ENCODE data around the gene SUMF1.
A peak's percentile ranks its signal among the peaks of the same experiment; 100 is the strongest.

SUMF1 gene

DNA sequence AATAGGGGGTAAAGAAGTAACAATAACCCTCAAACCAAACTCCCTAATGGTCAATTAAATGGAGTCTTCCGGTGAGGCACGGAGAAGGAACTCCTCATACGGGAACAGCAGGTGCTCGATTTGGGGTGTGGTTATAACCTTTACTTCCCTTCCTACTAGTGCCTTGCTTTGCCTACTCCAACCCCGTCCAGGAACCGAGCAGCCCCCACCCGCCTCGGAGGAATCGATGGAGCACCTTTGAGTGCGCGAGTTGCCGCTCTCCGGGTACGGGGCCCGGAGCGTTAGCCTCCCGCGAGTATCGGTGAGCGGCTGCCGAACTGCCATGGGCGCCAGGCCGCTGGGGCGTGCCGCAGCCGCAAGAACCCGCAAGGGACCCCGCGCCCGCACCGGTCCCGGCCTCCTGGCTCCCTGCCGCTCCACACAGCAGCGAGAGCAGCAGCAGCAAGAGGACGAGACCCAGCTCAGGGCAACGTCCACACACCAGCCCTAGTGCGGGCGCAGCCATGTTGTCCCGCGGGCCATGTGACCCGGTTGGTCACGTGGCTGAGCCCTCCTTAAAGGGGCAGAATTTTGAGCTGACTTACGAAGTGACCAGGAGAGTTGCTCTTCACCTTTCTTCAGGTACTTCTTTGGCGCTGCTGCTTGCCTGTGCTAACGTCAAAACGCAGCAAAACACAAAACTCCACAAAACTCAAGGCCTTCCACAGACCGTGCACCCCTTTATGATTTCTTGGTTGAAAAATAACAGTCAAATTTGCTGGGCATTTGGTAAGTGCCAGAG, at the start of gene SUMF1:
Gene SUMF1, minus strand, starts transcription at position 529 of the 781 bp plus-strand sequence. Its CDS starts 24 bp downstream, at position 505.
- TF ChIP-seq ZNF274 (IDR thresholded peaks at IDR 0.05; ENCODE audit: low read depth, low read length) (no peak), YY1 (IDR thresholded peaks at IDR 0.05; ENCODE audit: insufficient read depth, insufficient read length) (peak; percentile 98), SUZ12 (IDR thresholded peaks at IDR 0.05; ENCODE audit: extremely low read depth, insufficient read depth, insufficient read length) (no peak)
- Histone ChIP-seq H3K9ac (ENCODE audit: insufficient read length, low read depth) (peak within 1 kb of the TSS; percentile 86), H3K27me3 (ENCODE audit: insufficient read depth, insufficient read length) (no peaks in the 10 kb centered on the region), H3K4me3 (ENCODE audit: insufficient read length, low read depth) (peak within 1 kb of the TSS; percentile 84), H3K4me1 (ENCODE audit: insufficient read depth, insufficient read length) (no peaks in the 10 kb centered on the region), H3K36me3 (ENCODE audit: insufficient read depth, insufficient read length, low read length) (no peaks in the 10 kb centered on the region), H3K9me3 (ENCODE audit: insufficient read depth, low read length) (no peaks in the 10 kb centered on the region)
- DNase-seq (ENCODE audit: low read depth, low spot score), result peak; percentile 70

DNA sequence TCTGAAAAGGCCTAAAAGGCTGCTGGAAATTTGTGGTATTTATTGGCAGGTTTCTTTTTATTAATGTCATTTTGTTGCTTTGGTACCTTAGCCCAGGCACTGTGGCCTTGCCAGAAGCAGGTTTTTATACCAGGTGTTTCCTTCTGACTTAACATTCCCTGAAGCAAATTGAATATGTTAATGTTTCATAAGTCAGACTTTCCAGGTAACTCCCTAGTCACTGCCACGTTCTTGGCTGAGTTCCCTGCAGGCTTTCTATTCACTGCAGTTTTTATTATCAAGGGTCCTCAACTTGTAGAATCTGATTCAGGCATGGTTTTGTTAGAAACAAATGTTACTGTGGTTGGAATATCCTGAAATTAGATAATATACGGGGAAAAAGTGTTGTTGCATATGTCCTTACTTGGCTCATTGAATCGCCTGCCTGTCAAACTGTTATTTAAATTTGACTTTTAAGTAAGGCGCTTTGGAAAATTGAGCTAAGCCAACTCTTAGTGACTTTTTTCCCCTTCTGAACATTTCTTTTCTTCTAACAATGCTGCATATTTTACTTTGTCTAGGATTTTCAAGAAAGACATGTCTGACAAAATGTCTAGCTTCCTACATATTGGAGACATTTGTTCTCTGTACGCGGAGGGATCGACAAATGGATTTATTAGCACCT, 49.0 kb upstream of the SUMF1 start:
- no peak overlapping the region for H3K4me3 ChIP-seq (ENCODE audit: insufficient read length, low read depth)
- no peak overlapping the region for H3K9ac ChIP-seq (ENCODE audit: insufficient read length, low read depth)
- TF ChIP-seq SUZ12 (IDR thresholded peaks at IDR 0.05; ENCODE audit: extremely low read depth, insufficient read depth, insufficient read length) (no peak), YY1 (IDR thresholded peaks at IDR 0.05; ENCODE audit: insufficient read depth, insufficient read length) (no peak), ZNF274 (IDR thresholded peaks at IDR 0.05; ENCODE audit: low read depth, low read length) (no peak)
- H3K36me3 ChIP-seq (ENCODE audit: insufficient read depth, insufficient read length, low read length), result no peaks in the 10 kb centered on the region
- no peak for DNase-seq (ENCODE audit: low read depth, low spot score)
- no peaks in the 10 kb centered on the region for H3K27me3 ChIP-seq (ENCODE audit: insufficient read depth, insufficient read length)
- H3K4me1 ChIP-seq (ENCODE audit: insufficient read depth, insufficient read length), result no peaks in the 10 kb centered on the region
- no peaks in the 10 kb centered on the region for H3K9me3 ChIP-seq (ENCODE audit: insufficient read depth, low read length)

DNA sequence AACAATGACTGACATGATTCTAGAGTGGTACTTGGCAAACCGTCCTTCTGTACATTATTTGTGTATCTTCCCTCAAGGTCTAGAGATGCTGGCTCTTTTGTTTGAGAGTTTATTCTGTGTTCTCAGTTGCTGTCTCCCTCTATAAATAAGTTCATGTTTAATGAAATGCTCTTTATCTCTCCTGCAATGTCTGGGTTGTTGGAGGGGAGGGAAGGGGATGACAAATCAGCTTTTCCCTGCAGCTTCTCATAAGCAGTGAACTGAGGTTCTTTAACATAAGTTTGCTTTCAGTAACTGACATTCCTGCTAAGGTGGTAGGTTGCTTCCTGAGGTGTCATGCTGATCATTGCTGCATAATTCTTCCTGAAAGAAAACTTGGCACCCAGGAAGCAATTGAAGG, 47.8 kb upstream of the SUMF1 start:
- TF ChIP-seq YY1 (IDR thresholded peaks at IDR 0.05; ENCODE audit: insufficient read depth, insufficient read length) (no peak), SUZ12 (IDR thresholded peaks at IDR 0.05; ENCODE audit: extremely low read depth, insufficient read depth, insufficient read length) (no peak), ZNF274 (IDR thresholded peaks at IDR 0.05; ENCODE audit: low read depth, low read length) (no peak)
- Histone ChIP-seq H3K9ac (ENCODE audit: insufficient read length, low read depth) (no peak overlapping the region), H3K36me3 (ENCODE audit: insufficient read depth, insufficient read length, low read length) (no peaks in the 10 kb centered on the region), H3K4me3 (ENCODE audit: insufficient read length, low read depth) (no peak overlapping the region), H3K27me3 (ENCODE audit: insufficient read depth, insufficient read length) (no peaks in the 10 kb centered on the region), H3K4me1 (ENCODE audit: insufficient read depth, insufficient read length) (no peaks in the 10 kb centered on the region), H3K9me3 (ENCODE audit: insufficient read depth, low read length) (no peaks in the 10 kb centered on the region)
- DNase-seq (ENCODE audit: low read depth, low spot score), result no peak

DNA sequence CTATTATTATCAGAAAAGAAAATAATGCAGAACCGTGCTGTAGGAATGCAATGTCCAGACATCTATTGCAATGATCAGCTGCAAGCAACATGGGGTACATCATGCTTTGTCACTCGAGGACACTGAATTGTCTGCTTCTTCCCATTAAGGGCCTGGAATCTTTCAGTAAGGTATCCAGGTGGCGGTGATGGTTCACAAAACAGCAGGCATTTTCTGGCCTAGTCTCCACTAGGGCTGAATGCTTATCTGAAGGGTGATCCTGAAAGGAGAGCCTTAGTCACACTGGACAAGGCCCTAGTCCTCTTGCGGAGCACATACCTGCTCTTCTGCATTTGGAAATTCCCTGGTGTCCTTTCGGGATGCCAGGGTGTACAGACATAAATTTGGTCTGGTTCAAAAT, 47.3 kb upstream of the SUMF1 start:
- no peak for TF ChIP-seq ZNF274 (IDR thresholded peaks at IDR 0.05; ENCODE audit: low read depth, low read length)
- no peak for TF ChIP-seq YY1 (IDR thresholded peaks at IDR 0.05; ENCODE audit: insufficient read depth, insufficient read length)
- TF ChIP-seq SUZ12 (IDR thresholded peaks at IDR 0.05; ENCODE audit: extremely low read depth, insufficient read depth, insufficient read length), result no peak
- Histone ChIP-seq H3K4me1 (ENCODE audit: insufficient read depth, insufficient read length) (no peaks in the 10 kb centered on the region), H3K27me3 (ENCODE audit: insufficient read depth, insufficient read length) (no peaks in the 10 kb centered on the region), H3K9ac (ENCODE audit: insufficient read length, low read depth) (no peak overlapping the region), H3K36me3 (ENCODE audit: insufficient read depth, insufficient read length, low read length) (no peaks in the 10 kb centered on the region), H3K9me3 (ENCODE audit: insufficient read depth, low read length) (no peaks in the 10 kb centered on the region), H3K4me3 (ENCODE audit: insufficient read length, low read depth) (no peak overlapping the region)
- no peak for DNase-seq (ENCODE audit: low read depth, low spot score)

DNA sequence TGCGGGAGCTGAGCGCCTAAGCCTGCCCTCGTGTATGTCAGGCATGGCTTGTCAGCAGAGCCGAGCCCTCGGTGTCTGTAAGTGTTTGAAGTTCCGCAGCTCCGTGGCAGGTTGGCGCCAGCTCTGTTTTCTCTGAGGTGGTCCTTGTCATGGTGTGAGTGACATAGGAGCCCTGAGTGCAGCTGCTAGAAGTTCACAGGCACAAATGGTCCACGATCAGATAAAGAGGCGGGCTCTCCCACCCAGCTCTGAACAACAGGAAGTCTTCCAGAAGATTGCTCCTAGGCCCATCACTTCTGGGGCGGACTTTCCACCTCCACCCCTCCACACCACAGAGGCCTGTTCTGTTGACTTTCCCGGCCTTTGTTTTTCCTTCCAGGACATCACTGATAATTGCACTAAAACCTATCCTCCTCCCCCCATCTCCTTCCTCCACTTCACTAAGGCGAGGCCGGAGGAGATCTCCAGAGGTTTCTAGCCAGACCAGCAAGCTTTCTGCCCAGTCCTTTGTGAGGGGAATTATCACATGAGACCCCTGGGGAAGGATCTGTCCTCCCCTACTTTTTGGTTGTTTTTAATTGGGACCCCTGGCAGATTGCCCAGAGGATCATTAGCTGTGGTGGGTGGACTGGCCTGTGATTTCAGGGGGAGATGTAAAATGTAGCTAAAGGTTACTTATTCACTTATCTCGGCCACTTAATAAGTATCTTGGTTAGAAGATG, 46.0 kb upstream of the SUMF1 start:
- no peak for TF ChIP-seq ZNF274 (IDR thresholded peaks at IDR 0.05; ENCODE audit: low read depth, low read length)
- TF ChIP-seq SUZ12 (IDR thresholded peaks at IDR 0.05; ENCODE audit: extremely low read depth, insufficient read depth, insufficient read length), result no peak
- TF ChIP-seq YY1 (IDR thresholded peaks at IDR 0.05; ENCODE audit: insufficient read depth, insufficient read length), result no peak
- Histone ChIP-seq H3K9ac (ENCODE audit: insufficient read length, low read depth) (no peak overlapping the region), H3K4me1 (ENCODE audit: insufficient read depth, insufficient read length) (no peaks in the 10 kb centered on the region), H3K27me3 (ENCODE audit: insufficient read depth, insufficient read length) (no peaks in the 10 kb centered on the region), H3K4me3 (ENCODE audit: insufficient read length, low read depth) (no peak overlapping the region), H3K36me3 (ENCODE audit: insufficient read depth, insufficient read length, low read length) (no peaks in the 10 kb centered on the region), H3K9me3 (ENCODE audit: insufficient read depth, low read length) (no peaks in the 10 kb centered on the region)
- DNase-seq (ENCODE audit: low read depth, low spot score), result no peak

DNA sequence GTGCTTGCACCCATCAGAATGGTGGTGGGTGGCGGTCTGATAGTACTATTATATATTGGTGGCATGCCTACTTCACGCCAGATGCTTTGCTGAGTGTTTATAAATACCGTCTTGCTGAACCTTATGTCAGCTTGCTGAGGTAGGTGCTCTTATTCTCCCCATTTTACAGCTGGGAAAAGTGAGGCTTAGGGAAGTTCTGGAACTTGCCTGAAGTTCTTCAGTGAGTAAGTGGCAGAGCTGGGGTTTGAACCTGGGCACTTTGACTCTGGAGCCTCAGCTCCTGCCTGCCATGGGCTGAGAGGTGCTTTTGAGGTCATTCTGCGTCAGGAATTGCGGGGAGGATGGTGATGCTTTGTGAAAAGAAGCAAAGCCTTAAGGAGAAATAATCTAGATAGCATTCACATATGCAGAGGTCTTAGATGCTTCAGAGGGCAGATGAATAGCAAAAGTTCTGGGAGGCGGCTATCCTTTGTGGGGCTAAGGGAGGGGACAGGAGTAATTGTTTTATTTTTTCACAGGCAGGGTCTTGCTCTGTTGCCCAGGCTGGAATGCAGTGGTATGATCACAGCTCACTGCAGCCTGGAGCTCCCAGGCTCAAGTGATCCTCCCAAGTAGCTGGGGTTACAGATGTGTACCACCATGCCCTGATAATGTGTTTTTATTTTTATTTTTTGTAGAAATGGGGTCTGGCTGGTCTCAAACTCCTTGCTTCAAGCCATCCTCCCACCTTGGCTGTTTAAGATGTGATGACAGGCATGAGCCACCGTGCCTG, 44.6 kb upstream of the SUMF1 start:
- no peaks in the 10 kb centered on the region for H3K27me3 ChIP-seq (ENCODE audit: insufficient read depth, insufficient read length)
- no peak overlapping the region for H3K4me3 ChIP-seq (ENCODE audit: insufficient read length, low read depth)
- no peak overlapping the region for H3K9ac ChIP-seq (ENCODE audit: insufficient read length, low read depth)
- H3K36me3 ChIP-seq (ENCODE audit: insufficient read depth, insufficient read length, low read length), result no peaks in the 10 kb centered on the region
- DNase-seq (ENCODE audit: low read depth, low spot score), result no peak
- H3K4me1 ChIP-seq (ENCODE audit: insufficient read depth, insufficient read length), result no peaks in the 10 kb centered on the region
- H3K9me3 ChIP-seq (ENCODE audit: insufficient read depth, low read length), result no peaks in the 10 kb centered on the region
- TF ChIP-seq SUZ12 (IDR thresholded peaks at IDR 0.05; ENCODE audit: extremely low read depth, insufficient read depth, insufficient read length) (no peak), YY1 (IDR thresholded peaks at IDR 0.05; ENCODE audit: insufficient read depth, insufficient read length) (no peak), ZNF274 (IDR thresholded peaks at IDR 0.05; ENCODE audit: low read depth, low read length) (no peak)

All from NT2/D1 (cell line).